DND-41 (cell line): ENCODE data around the gene PPM1N.

Experiments
- ATAC-seq: fragments of 200-7000 bp; cut with Tn5 transposase; 3 replicates; pipeline ENCODE4 v1.9.1; 2021; ENCODE audit warnings: low read depth; ENCODE audit not compliant: insufficient read depth
- DNase-seq: peaks from one replicate; pipeline ENCODE4 v3.0.0-alpha.2; 2020
- H2AFZ ChIP-seq: 2 replicates; pipeline ENCODE4 v1.6.0; 2012; ENCODE audit warnings: low read depth, low read length
- H3K27ac ChIP-seq: 2 replicates; pipeline ENCODE4 v1.5.1; 2012; ENCODE audit warnings: low read length, inconsistent platforms
- H3K27me3 ChIP-seq: fragments of 200-600 bp; sonication (generic); 2 replicates; pipeline ENCODE4 v1.6.0; 2012; ENCODE audit warnings: low read length, mild to moderate bottlenecking, inconsistent platforms; ENCODE audit not compliant: insufficient read depth, poor library complexity
- H3K36me3 ChIP-seq: 2 replicates; pipeline ENCODE4 v1.5.1; 2012; ENCODE audit warnings: low read length, inconsistent platforms; ENCODE audit not compliant: insufficient read depth
- H3K4me1 ChIP-seq: 2 replicates; pipeline ENCODE4 v1.5.1; 2012; ENCODE audit warnings: mild to moderate bottlenecking, low read length; ENCODE audit not compliant: insufficient read depth
- H3K4me2 ChIP-seq: 2 replicates; pipeline ENCODE4 v1.6.0; 2012; ENCODE audit warnings: mild to moderate bottlenecking, moderate library complexity, low read length, inconsistent platforms; ENCODE audit not compliant: insufficient read depth
- H3K4me3 ChIP-seq, 2 experiments: fragments of 200-600 bp in 1 of 2; shearing (Covaris generic) in 1 of 2; 2 replicates each; pipeline ENCODE4 v1.5.1; 2012 to 2016; ENCODE audit warnings: inconsistent platforms in 2 of 2, low read length in 2 of 2, mild to moderate bottlenecking in 2 of 2, low read depth in 1 of 2, moderate library complexity in 1 of 2
- H3K79me2 ChIP-seq: 2 replicates; pipeline ENCODE4 v1.6.0; 2012; ENCODE audit warnings: low read length, inconsistent platforms; ENCODE audit not compliant: insufficient read depth
- H3K9ac ChIP-seq: 2 replicates; pipeline ENCODE4 v1.6.0; 2012; ENCODE audit warnings: low read depth, mild to moderate bottlenecking, inconsistent platforms, low read length, moderate library complexity
- H3K9me3 ChIP-seq: 2 replicates; pipeline ENCODE4 v1.5.1; 2012; ENCODE audit warnings: low read length, moderate library complexity, mild to moderate bottlenecking, inconsistent platforms; ENCODE audit not compliant: insufficient read depth, severe bottlenecking
- H4K20me1 ChIP-seq: 2 replicates; pipeline ENCODE4 v1.6.0; 2012; ENCODE audit warnings: low read length; ENCODE audit not compliant: insufficient read depth
- CTCF ChIP-seq: IDR thresholded peaks from 2 replicates; pipeline ENCODE4 v1.5.1; 2012; ENCODE audit warnings: borderline replicate concordance, low read length, moderate library complexity, mild to moderate bottlenecking; ENCODE audit not compliant: poor library complexity, severe bottlenecking; ENCODE audit errors: extremely low read depth
- EZH2 ChIP-seq: IDR thresholded peaks from 3 replicates; pipeline ENCODE4 v1.6.1; 2012; ENCODE audit warnings: borderline replicate concordance, low read depth, mild to moderate bottlenecking, moderate library complexity, low read length, inconsistent platforms; ENCODE audit not compliant: severe bottlenecking

Gene PPM1N

GRCh38 chr19:45526971-45527370, 28.7 kb downstream of the PPM1N start:
- Histone ChIP-seq H3K36me3 (peaks cover 19% of the 10 kb centered on the region), H3K4me3 (no peak overlapping the region), H3K79me2 (no peaks in the 10 kb centered on the region), H2AFZ (no peak overlapping the region), H3K27ac (no peak overlapping the region), H3K9ac (no peak overlapping the region), H3K9me3 (peaks cover 8% of the 10 kb centered on the region), H3K4me2 (no peak overlapping the region), H3K4me1 (no peaks in the 10 kb centered on the region), H4K20me1 (no peaks in the 10 kb centered on the region), H3K27me3 (no peaks in the 10 kb centered on the region)
- no peak for ATAC-seq
- DNase-seq: no peak
- TF ChIP-seq EZH2 (no peak), CTCF (no peak)

- Histone ChIP-seq H3K27ac (no peak overlapping the region), H3K4me3 (no peak overlapping the region), H3K27me3 (no peaks in the 10 kb centered on the region), H3K36me3 (peaks cover 19% of the 10 kb centered on the region), H3K9ac (no peak overlapping the region), H3K4me1 (no peaks in the 10 kb centered on the region), H3K79me2 (no peaks in the 10 kb centered on the region), H3K9me3 (peaks cover 12% of the 10 kb centered on the region), H3K4me2 (no peak overlapping the region), H4K20me1 (no peaks in the 10 kb centered on the region), H2AFZ (no peak overlapping the region)
- TF ChIP-seq CTCF: no peak
- TF ChIP-seq EZH2: no peak
- DNase-seq (no peak), ATAC-seq (no peak)
These were observed 29.5 kb downstream of the PPM1N start for GRCh38 chr19:45527731-45528130.

- H3K27ac ChIP-seq: no peak overlapping the region
These were observed 30.0 kb downstream of the PPM1N start for GRCh38 chr19:45528149-45528743.

More at GRCh38 chr19:45528149-45528743, 30.0 kb downstream of the PPM1N start:
- H3K27me3 ChIP-seq: no peaks in the 10 kb centered on the region
- H3K36me3 ChIP-seq: peaks cover 19% of the 10 kb centered on the region
- no peak for ATAC-seq
- no peak for TF ChIP-seq EZH2
- no peak for TF ChIP-seq CTCF
- no peak for DNase-seq
- H4K20me1 ChIP-seq: no peaks in the 10 kb centered on the region
- H2AFZ ChIP-seq: no peak overlapping the region
- H3K4me3 ChIP-seq: no peak overlapping the region
- H3K79me2 ChIP-seq: no peaks in the 10 kb centered on the region
- H3K9ac ChIP-seq: no peak overlapping the region
- H3K9me3 ChIP-seq: peaks cover 12% of the 10 kb centered on the region
- no peaks in the 10 kb centered on the region for H3K4me1 ChIP-seq
- H3K4me2 ChIP-seq: no peak overlapping the region
